ENCODE data around the gene PCDHGA5. TPM values are rescaled to one million over a fixed set of nuclear protein-coding genes. Genes with fewer than 3 reads are reported as not detected.
"Not testable (repeated sequence)": the region's sequence is repeated elsewhere in the genome, so short reads cannot be mapped to it uniquely, and the experiment has no call there.

The PCDHGA5 gene
- total RNA-seq, 1 experiment from 2014 or later, result 1.3 TPM

GRCh38 chr5:141393267-141393666 is 29.3 kb downstream of the PCDHGA5 start:
- no CpG with 5 or more reads among the region's 21 CpGs for WGBS (ENCODE audit: extremely low coverage, insufficient read length, low lambda C conversion rate)
- H2BK5ac ChIP-seq (ENCODE audit: insufficient read length, low read length), result no peak overlapping the region
- H3K4ac ChIP-seq (ENCODE audit: low read depth, low read length), result no peak overlapping the region
- H3K36me3 Mint-ChIP-seq (ENCODE audit: insufficient read depth in 1 of 3, low read depth in 3 of 3), result peaks cover 29 to 61% (median 54%) of the 10 kb centered on the region in 3 experiments
- H2BK20ac ChIP-seq (ENCODE audit: low read depth, low read length, poor library complexity, severe bottlenecking), result no peak overlapping the region
- H4K5ac ChIP-seq (ENCODE audit: insufficient read length, low read depth, low read length), result no peak overlapping the region
- no peaks in the 10 kb centered on the region for H3K23me2 ChIP-seq (ENCODE audit: insufficient read length, low read depth, low read length, poor library complexity, severe bottlenecking)
- H4K8ac ChIP-seq (replicated peaks; ENCODE audit: insufficient read length, low read depth, low read length), result no peak overlapping the region
- H3K27me3 ChIP-seq (ENCODE audit: insufficient read depth, low read length), result no peaks in the 10 kb centered on the region
- H3K9me3 ChIP-seq (ENCODE audit: control insufficient read depth, low read depth, low read length), result peaks cover 50% of the 10 kb centered on the region
- H3K4me3 Mint-ChIP-seq, result no peak overlapping the region
- no peak overlapping the region for H3K4me2 ChIP-seq (ENCODE audit: insufficient read depth, insufficient read length, low read length)
- H3K9ac ChIP-seq (ENCODE audit: extremely low read depth, insufficient read length, low read length), result no peak overlapping the region
- H3K56ac ChIP-seq (ENCODE audit: insufficient read length, low read depth, low read length), result no peak overlapping the region
- no peak overlapping the region for H3K23ac ChIP-seq (ENCODE audit: insufficient read length, low read depth, low read length)
- peaks cover 60 to 76% of the 10 kb centered on the region in 2 experiments for H3K9me3 Mint-ChIP-seq
- no peak overlapping the region for H2AFZ ChIP-seq (ENCODE audit: low read length)
- H3K4me1 Mint-ChIP-seq, result no peaks in the 10 kb centered on the region
- H3K27me3 Mint-ChIP-seq (ENCODE audit: low read depth), result peaks cover 9% of the 10 kb centered on the region
- TF ChIP-seq, protein P1, sequence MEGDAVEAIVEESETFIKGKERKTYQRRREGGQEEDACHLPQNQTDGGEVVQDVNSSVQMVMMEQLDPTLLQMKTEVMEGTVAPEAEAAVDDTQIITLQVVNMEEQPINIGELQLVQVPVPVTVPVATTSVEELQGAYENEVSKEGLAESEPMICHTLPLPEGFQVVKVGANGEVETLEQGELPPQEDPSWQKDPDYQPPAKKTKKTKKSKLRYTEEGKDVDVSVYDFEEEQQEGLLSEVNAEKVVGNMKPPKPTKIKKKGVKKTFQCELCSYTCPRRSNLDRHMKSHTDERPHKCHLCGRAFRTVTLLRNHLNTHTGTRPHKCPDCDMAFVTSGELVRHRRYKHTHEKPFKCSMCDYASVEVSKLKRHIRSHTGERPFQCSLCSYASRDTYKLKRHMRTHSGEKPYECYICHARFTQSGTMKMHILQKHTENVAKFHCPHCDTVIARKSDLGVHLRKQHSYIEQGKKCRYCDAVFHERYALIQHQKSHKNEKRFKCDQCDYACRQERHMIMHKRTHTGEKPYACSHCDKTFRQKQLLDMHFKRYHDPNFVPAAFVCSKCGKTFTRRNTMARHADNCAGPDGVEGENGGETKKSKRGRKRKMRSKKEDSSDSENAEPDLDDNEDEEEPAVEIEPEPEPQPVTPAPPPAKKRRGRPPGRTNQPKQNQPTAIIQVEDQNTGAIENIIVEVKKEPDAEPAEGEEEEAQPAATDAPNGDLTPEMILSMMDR (conservative IDR thresholded peaks at IDR 0.05), result no peak
- H3K14ac ChIP-seq (ENCODE audit: insufficient read depth, low read length), result no peak overlapping the region
- no peak overlapping the region for H3K27ac Mint-ChIP-seq
- 0 out of 2 replicates have a peak, but pooled peaks cover 2% of the 10 kb centered on the region for H3K4me1 ChIP-seq (ENCODE audit: insufficient read depth, low read length)
- H2BK12ac ChIP-seq (ENCODE audit: insufficient read length, low read depth, low read length), result no peak overlapping the region
- no peak overlapping the region for H3K27ac ChIP-seq (ENCODE audit: insufficient read length, low read depth, low read length)
- H3K18ac ChIP-seq (ENCODE audit: insufficient read length, low read depth, low read length), result no peak overlapping the region
- DNase-seq, result no peak
- H4K20me1 ChIP-seq (ENCODE audit: control insufficient read depth, insufficient read depth, insufficient read length), result no peaks in the 10 kb centered on the region
- no peak overlapping the region for H2BK120ac ChIP-seq (ENCODE audit: low read depth, low read length, poor library complexity, severe bottlenecking)
- H4K91ac ChIP-seq (ENCODE audit: insufficient read length, low read depth, low read length), result no peak overlapping the region
- no peak overlapping the region for H2AK5ac ChIP-seq (ENCODE audit: insufficient read length, low read length)
- H2BK15ac ChIP-seq (ENCODE audit: low read depth, low read length), result no peak overlapping the region
- H3K79me1 ChIP-seq (ENCODE audit: insufficient read depth, low read depth, low read length, poor library complexity, severe bottlenecking), result no peaks in the 10 kb centered on the region
- H3K79me2 ChIP-seq (ENCODE audit: insufficient read depth, low read length), result no peaks in the 10 kb centered on the region
- H3T11ph ChIP-seq (ENCODE audit: low read length), result no peak overlapping the region

GRCh38 chr5:141394401-141395187 is 30.6 kb downstream of the PCDHGA5 start:
- H3K27ac ChIP-seq (ENCODE audit: insufficient read length, low read depth, low read length); H2BK120ac ChIP-seq (ENCODE audit: low read depth, low read length, poor library complexity, severe bottlenecking); H3K27ac Mint-ChIP-seq; H3K56ac ChIP-seq (ENCODE audit: insufficient read length, low read depth, low read length); H4K91ac ChIP-seq (ENCODE audit: insufficient read length, low read depth, low read length); H2BK20ac ChIP-seq (ENCODE audit: low read depth, low read length, poor library complexity, severe bottlenecking); H3K4me2 ChIP-seq (ENCODE audit: insufficient read depth, insufficient read length, low read length); H3K23me2 ChIP-seq (ENCODE audit: insufficient read length, low read depth, low read length, poor library complexity, severe bottlenecking); H3K14ac ChIP-seq (ENCODE audit: insufficient read depth, low read length); DNase-seq; H2BK5ac ChIP-seq (ENCODE audit: insufficient read length, low read length); H3T11ph ChIP-seq (ENCODE audit: low read length); H2AK5ac ChIP-seq (ENCODE audit: insufficient read length, low read length); H3K27me3 ChIP-seq (ENCODE audit: insufficient read depth, low read length); H3K9ac ChIP-seq (ENCODE audit: extremely low read depth, insufficient read length, low read length); H2BK15ac ChIP-seq (ENCODE audit: low read depth, low read length); H3K4me3 Mint-ChIP-seq; H3K4me1 Mint-ChIP-seq; H3K4me1 ChIP-seq (ENCODE audit: insufficient read depth, low read length); H3K79me2 ChIP-seq (ENCODE audit: insufficient read depth, low read length); H3K18ac ChIP-seq (ENCODE audit: insufficient read length, low read depth, low read length); H2AFZ ChIP-seq (ENCODE audit: low read length); H3K4ac ChIP-seq (ENCODE audit: low read depth, low read length); H4K8ac ChIP-seq (replicated peaks; ENCODE audit: insufficient read length, low read depth, low read length); H2BK12ac ChIP-seq (ENCODE audit: insufficient read length, low read depth, low read length); H3K79me1 ChIP-seq (ENCODE audit: insufficient read depth, low read depth, low read length, poor library complexity, severe bottlenecking); H4K5ac ChIP-seq (ENCODE audit: insufficient read length, low read depth, low read length); H3K23ac ChIP-seq (ENCODE audit: insufficient read length, low read depth, low read length); H3K27me3 Mint-ChIP-seq (ENCODE audit: low read depth); H4K20me1 ChIP-seq (ENCODE audit: control insufficient read depth, insufficient read depth, insufficient read length): not testable (repeated sequence)
- Mint-ChIP-seq H3K9me3 (peaks cover 63 to 73% of the 10 kb centered on the region in 2 experiments), H3K36me3 (ENCODE audit: insufficient read depth in 1 of 3, low read depth in 3 of 3) (peaks cover 32 to 58% (median 56%) of the 10 kb centered on the region in 3 experiments)
- peaks cover 47% of the 10 kb centered on the region for H3K9me3 ChIP-seq (ENCODE audit: control insufficient read depth, low read depth, low read length)
- WGBS (ENCODE audit: extremely low coverage, insufficient read length, low lambda C conversion rate), result no CpG with 5 or more reads among the region's 53 CpGs
